Hepatocyte (in vitro differentiated cells): Measurements from ENCODE around the gene PTPRT. TPM values are rescaled to one million over a fixed set of nuclear protein-coding genes. Genes with fewer than 3 reads are reported as not detected.
"Not testable (repeated sequence)": the region's sequence is repeated elsewhere in the genome, so short reads cannot be mapped to it uniquely, and the experiment has no call there.

Source experiments
- DNase-seq: peaks from one replicate; pipeline ENCODE4 v3.0.0-alpha.2; 2016; ENCODE audit warnings: low spot score
- H2AFZ ChIP-seq: fragments of 200-600 bp; sonication (generic); 2 replicates; pipeline ENCODE4 v1.6.0; 2016; ENCODE audit warnings: antibody characterized with exemption, mild to moderate bottlenecking
- H3K27ac ChIP-seq: fragments of 200-600 bp; sonication (generic); 2 replicates; pipeline ENCODE4 v1.5.1; 2016; ENCODE audit warnings: mild to moderate bottlenecking
- H3K27me3 ChIP-seq: fragments of 200-600 bp; sonication (generic); 2 replicates; pipeline ENCODE4 v1.6.1; 2016
- H3K36me3 ChIP-seq: fragments of 200-600 bp; sonication (generic); replicated peaks from 2 replicates; pipeline ENCODE4 v1.5.1; 2016; ENCODE audit warnings: low read depth; ENCODE audit not compliant: insufficient read depth
- H3K4me1 ChIP-seq: fragments of 200-600 bp; sonication (generic); 2 replicates; pipeline ENCODE4 v1.5.1; 2016; ENCODE audit warnings: mild to moderate bottlenecking, moderate library complexity; ENCODE audit not compliant: insufficient read depth
- H3K4me2 ChIP-seq: fragments of 200-600 bp; sonication (generic); 2 replicates; pipeline ENCODE4 v1.6.0; 2016
- H3K4me3 ChIP-seq: fragments of 200-600 bp; sonication (generic); 2 replicates; pipeline ENCODE4 v1.5.1; 2016; ENCODE audit warnings: mild to moderate bottlenecking
- H3K79me2 ChIP-seq: fragments of 200-600 bp; sonication (generic); 2 replicates; pipeline ENCODE4 v1.6.0; 2017; ENCODE audit warnings: mild to moderate bottlenecking
- H3K9me2 ChIP-seq: fragments of 200-600 bp; sonication (generic); replicated peaks from 2 replicates; pipeline ENCODE4 v1.6.0; 2017; ENCODE audit warnings: mild to moderate bottlenecking; ENCODE audit not compliant: insufficient read depth
- H3K9me3 ChIP-seq: fragments of 200-600 bp; sonication (generic); 2 replicates; pipeline ENCODE4 v1.5.1; 2016; ENCODE audit warnings: low read depth, mild to moderate bottlenecking
- H4K20me1 ChIP-seq: fragments of 200-600 bp; sonication (generic); 2 replicates; pipeline ENCODE4 v1.6.0; 2016; ENCODE audit warnings: mild to moderate bottlenecking; ENCODE audit not compliant: insufficient read depth, poor library complexity, severe bottlenecking
- EZH2 ChIP-seq: fragments of 200-600 bp; sonication (generic); IDR thresholded peaks from 2 replicates; pipeline ENCODE4 v1.6.1; 2016; ENCODE audit warnings: antibody characterized with exemption, mild to moderate bottlenecking, borderline replicate concordance
- EZH2phosphoT487 ChIP-seq: fragments of 200-600 bp; sonication (generic); IDR thresholded peaks from one replicate; pipeline ENCODE4 v1.6.1; 2018; ENCODE audit warnings: antibody characterized with exemption, mild to moderate bottlenecking, low read depth, moderate library complexity; ENCODE audit not compliant: unreplicated experiment, severe bottlenecking
- WGBS: methylation state at CpG from one replicate; pipeline ENCODE4 v1.1.6; 2016; ENCODE audit warnings: low lambda C conversion rate; ENCODE audit errors: missing lambda C conversion rate; 5-methylcytosine and 5-hydroxymethylcytosine counted together
- polyA plus RNA-seq: library from polyadenylated mRNA; unstranded; fragments of >200 nt; fragmentation: Nextera tagmentation; extraction: Ambion mirVana; gene quantifications from 2 replicates; pipeline ENCODE4 v1.2.1, GENCODE V29; 2016
- total RNA-seq: library from RNA; depleted of rRNA; stranded (reverse); fragments of >200 nt; gene quantifications from 2 replicates; pipeline ENCODE4 v1.2.3, GENCODE V29; 2014
- TF ChIP-seq, protein P1 (sequence below): fragments of 200-600 bp; sonication (generic); IDR thresholded peaks from 2 replicates; pipeline ENCODE4 v1.5.1; 2016; ENCODE audit warnings: antibody characterized with exemption, mild to moderate bottlenecking; ENCODE audit not compliant: poor library complexity

The PTPRT gene
- total and polyA plus RNA-seq, 2 experiments from 2014 or later: 0.47 to 0.83 TPM

DNA sequence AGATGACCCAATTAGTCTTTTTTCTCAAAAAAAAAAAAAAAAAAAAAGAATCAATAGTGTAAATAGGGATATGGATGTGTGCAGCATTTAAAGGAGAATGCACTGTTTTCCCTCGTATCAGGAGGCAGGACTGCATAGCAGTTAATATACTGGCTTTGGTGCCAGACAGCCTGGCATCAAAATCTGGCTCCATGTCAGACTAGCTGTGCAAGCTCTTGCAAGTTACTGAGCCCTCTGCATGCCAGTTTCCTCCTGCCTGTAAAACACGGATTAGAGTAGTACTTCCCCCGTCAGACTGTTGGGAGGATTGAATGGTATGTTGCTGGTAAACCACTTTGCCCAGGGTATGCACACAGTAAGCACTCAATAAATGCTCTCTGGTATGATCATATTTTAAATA lies 977.3 kb downstream of the PTPRT start:
- no peaks in the 10 kb centered on the region for H3K27me3 ChIP-seq
- DNase-seq: no peak
- no peaks in the 10 kb centered on the region for H3K36me3 ChIP-seq
- no peak overlapping the region for H3K4me3 ChIP-seq
- no peak overlapping the region for H3K4me2 ChIP-seq
- H3K9me2 ChIP-seq: no peaks in the 10 kb centered on the region
- no peaks in the 10 kb centered on the region for H3K4me1 ChIP-seq
- TF ChIP-seq EZH2phosphoT487 (no peak), EZH2 (no peak)
- TF ChIP-seq, protein P1, sequence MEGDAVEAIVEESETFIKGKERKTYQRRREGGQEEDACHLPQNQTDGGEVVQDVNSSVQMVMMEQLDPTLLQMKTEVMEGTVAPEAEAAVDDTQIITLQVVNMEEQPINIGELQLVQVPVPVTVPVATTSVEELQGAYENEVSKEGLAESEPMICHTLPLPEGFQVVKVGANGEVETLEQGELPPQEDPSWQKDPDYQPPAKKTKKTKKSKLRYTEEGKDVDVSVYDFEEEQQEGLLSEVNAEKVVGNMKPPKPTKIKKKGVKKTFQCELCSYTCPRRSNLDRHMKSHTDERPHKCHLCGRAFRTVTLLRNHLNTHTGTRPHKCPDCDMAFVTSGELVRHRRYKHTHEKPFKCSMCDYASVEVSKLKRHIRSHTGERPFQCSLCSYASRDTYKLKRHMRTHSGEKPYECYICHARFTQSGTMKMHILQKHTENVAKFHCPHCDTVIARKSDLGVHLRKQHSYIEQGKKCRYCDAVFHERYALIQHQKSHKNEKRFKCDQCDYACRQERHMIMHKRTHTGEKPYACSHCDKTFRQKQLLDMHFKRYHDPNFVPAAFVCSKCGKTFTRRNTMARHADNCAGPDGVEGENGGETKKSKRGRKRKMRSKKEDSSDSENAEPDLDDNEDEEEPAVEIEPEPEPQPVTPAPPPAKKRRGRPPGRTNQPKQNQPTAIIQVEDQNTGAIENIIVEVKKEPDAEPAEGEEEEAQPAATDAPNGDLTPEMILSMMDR: no peak
- no peak overlapping the region for H2AFZ ChIP-seq
- H4K20me1 ChIP-seq: no peaks in the 10 kb centered on the region
- no peak overlapping the region for H3K27ac ChIP-seq
- whole genome bisulfite sequencing: 75% methylated on average over 3 of the region's 3 CpGs
- no peaks in the 10 kb centered on the region for H3K9me3 ChIP-seq
- H3K79me2 ChIP-seq: no peaks in the 10 kb centered on the region

DNA sequence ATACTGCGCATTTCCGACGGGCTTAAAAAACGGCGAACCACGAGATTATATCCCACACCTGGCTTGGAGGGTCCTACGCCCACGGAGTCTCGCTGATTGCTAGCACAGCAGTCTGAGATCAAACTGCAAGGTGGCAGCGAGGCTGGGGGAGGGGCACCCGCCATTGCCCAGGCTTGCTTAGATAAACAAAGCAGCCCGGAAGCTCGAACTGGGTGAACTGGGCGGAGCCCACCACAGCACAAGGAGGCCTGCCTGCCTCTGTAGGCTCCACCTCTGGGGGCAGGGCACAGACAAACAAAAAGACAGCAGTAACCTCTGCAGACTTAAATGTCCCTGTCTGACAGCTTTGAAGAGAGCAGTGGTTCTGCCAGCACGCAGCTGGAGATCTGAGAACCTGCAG lies 983.1 kb downstream of the PTPRT start:
- not testable (repeated sequence) for H3K27ac ChIP-seq, DNase-seq, H3K79me2 ChIP-seq, H3K27me3 ChIP-seq, H3K9me3 ChIP-seq, H3K9me2 ChIP-seq, H2AFZ ChIP-seq, H4K20me1 ChIP-seq, H3K4me3 ChIP-seq, H3K4me2 ChIP-seq, H3K36me3 ChIP-seq, H3K4me1 ChIP-seq
- 70% methylated on average over 13 of the region's 15 CpGs for WGBS

DNA sequence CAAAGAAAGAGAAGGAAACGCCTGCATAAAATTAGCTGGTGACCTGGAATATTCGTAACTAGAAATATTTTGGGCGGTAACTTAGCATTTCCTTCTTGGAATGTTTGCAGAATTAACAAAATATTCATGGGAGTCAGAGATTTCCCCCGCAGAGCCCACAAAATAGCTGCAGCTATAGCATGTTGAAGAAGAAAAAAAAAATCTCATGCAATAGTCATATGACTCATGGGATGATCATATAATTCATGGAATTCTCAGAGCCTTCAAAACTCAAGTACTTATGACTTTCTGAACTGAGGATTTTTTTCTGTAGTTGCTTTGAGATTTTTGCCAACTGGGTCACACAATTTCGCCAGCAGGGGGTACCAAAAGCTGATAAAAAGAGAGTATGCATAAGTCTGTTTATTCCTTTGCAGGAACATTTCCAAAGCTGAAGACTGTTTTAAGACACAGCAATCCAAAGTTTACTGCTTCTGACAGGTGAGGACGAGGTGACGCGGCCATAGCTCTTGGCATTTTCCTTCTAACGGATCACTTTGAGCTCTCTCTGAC lies 985.5 kb downstream of the PTPRT start:
- no peaks in the 10 kb centered on the region for H3K27me3 ChIP-seq

DNA sequence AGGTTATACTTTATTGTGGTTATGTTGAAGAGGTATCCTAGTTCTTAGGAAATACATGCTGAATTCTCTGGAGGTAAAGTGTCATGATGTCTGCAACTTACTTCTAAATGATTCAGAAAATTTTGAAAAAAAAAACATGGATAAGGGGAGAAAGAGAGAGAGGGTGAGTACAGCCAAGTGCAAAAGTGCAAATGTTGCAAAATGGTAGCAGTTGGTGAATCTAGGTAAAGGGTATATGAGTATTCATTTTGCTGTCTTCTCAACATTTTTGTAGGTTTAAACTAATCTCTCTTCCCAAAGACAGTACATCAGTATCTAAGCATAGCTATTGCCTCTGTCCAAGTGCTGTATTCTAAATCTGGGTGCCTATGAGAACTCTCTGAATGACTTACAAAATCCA lies 992.1 kb downstream of the PTPRT start:
- no peaks in the 10 kb centered on the region for H3K9me2 ChIP-seq
- H3K27ac ChIP-seq: no peak overlapping the region
- DNase-seq: no peak
- no peaks in the 10 kb centered on the region for H3K36me3 ChIP-seq
- H3K79me2 ChIP-seq: no peaks in the 10 kb centered on the region
- no peaks in the 10 kb centered on the region for H4K20me1 ChIP-seq
- H3K9me3 ChIP-seq: no peaks in the 10 kb centered on the region
- no peak overlapping the region for H3K4me3 ChIP-seq
- no peaks in the 10 kb centered on the region for H3K4me1 ChIP-seq
- H3K4me2 ChIP-seq: no peak overlapping the region
- no peak for TF ChIP-seq EZH2
- TF ChIP-seq, protein P1: no peak
- no peak for TF ChIP-seq EZH2phosphoT487
- no peaks in the 10 kb centered on the region for H3K27me3 ChIP-seq
- H2AFZ ChIP-seq: no peak overlapping the region

More for the DNA sequence above, 985.5 kb downstream of the PTPRT start:
- Histone ChIP-seq H3K4me3 (no peak overlapping the region), H3K4me2 (no peak overlapping the region), H3K9me3 (no peaks in the 10 kb centered on the region), H3K4me1 (no peaks in the 10 kb centered on the region), H3K79me2 (no peaks in the 10 kb centered on the region), H3K9me2 (no peaks in the 10 kb centered on the region), H4K20me1 (no peaks in the 10 kb centered on the region), H3K36me3 (no peaks in the 10 kb centered on the region), H2AFZ (no peak overlapping the region), H3K27ac (no peak overlapping the region)
- TF ChIP-seq EZH2: no peak
- TF ChIP-seq, protein P1: peak; percentile 47
- no peak for TF ChIP-seq EZH2phosphoT487
- 64% methylated on average over 9 of the region's 9 CpGs for WGBS
- peak; percentile 39 for DNase-seq
